ENCODE measurements around the gene RYR2. TPM values are rescaled to one million over a fixed set of nuclear protein-coding genes. Genes with fewer than 3 reads are reported as not detected.
"Not testable (repeated sequence)": the region's sequence is repeated elsewhere in the genome, so short reads cannot be mapped to it uniquely, and the experiment has no call there.

RYR2 gene
- total and polyA plus RNA-seq, 4 donors = 9.2 to 31.2 (median 17.3) TPM

- Histone ChIP-seq H3K36me3 (ENCODE audit: control insufficient read depth, insufficient read depth, low read length) (no peaks in the 10 kb centered on the region), H3K4me1 (ENCODE audit: control insufficient read depth, insufficient read depth, low read length) (no peaks in the 10 kb centered on the region), H3K27ac (ENCODE audit: low read depth, low read length) (no peak overlapping the region), H3K4me3 (ENCODE audit: low read depth, low read length) (no peak overlapping the region), H3K27me3 (ENCODE audit: control insufficient read depth, insufficient read depth, low read length) (no peaks in the 10 kb centered on the region), H3K9me3 (ENCODE audit: control insufficient read depth, insufficient read depth, low read length) (no peaks in the 10 kb centered on the region)
- WGBS (ENCODE audit: insufficient coverage) = no CpG with 5 or more reads among the region's 4 CpGs
- DNase-seq (ENCODE audit: low read depth in 4 of 6, low spot score in 6 of 6) = no peak
These were observed 311.9 kb downstream of the RYR2 start for GRCh38 chr1:237353918-237354317.

- H3K4me1 ChIP-seq (ENCODE audit: control insufficient read depth, insufficient read depth, low read length) = no peaks in the 10 kb centered on the region
- H3K36me3 ChIP-seq (ENCODE audit: control insufficient read depth, insufficient read depth, low read length) = no peaks in the 10 kb centered on the region
- no peak for DNase-seq (ENCODE audit: low read depth in 4 of 6, low spot score in 6 of 6)
- H3K9me3 ChIP-seq (ENCODE audit: control insufficient read depth, insufficient read depth, low read length) = no peaks in the 10 kb centered on the region
- no CpG with 5 or more reads among the region's 1 CpG for WGBS (ENCODE audit: insufficient coverage)
- H3K27ac ChIP-seq (ENCODE audit: low read depth, low read length) = no peak overlapping the region
- no peaks in the 10 kb centered on the region for H3K27me3 ChIP-seq (ENCODE audit: control insufficient read depth, insufficient read depth, low read length)
- no peak overlapping the region for H3K4me3 ChIP-seq (ENCODE audit: low read depth, low read length)
These were observed 313.0 kb downstream of the RYR2 start for GRCh38 chr1:237355022-237355421.

- H3K4me1 ChIP-seq (ENCODE audit: control insufficient read depth, insufficient read depth, low read length) = no peaks in the 10 kb centered on the region
- DNase-seq (ENCODE audit: low read depth in 4 of 6, low spot score in 6 of 6) = no peak
- H3K36me3 ChIP-seq (ENCODE audit: control insufficient read depth, insufficient read depth, low read length) = no peaks in the 10 kb centered on the region
- 89% methylated on average over 1 of the region's 1 CpG for WGBS (ENCODE audit: insufficient coverage)
- no peak overlapping the region for H3K27ac ChIP-seq (ENCODE audit: low read depth, low read length)
- H3K4me3 ChIP-seq (ENCODE audit: low read depth, low read length) = no peak overlapping the region
- no peaks in the 10 kb centered on the region for H3K27me3 ChIP-seq (ENCODE audit: control insufficient read depth, insufficient read depth, low read length)
- no peaks in the 10 kb centered on the region for H3K9me3 ChIP-seq (ENCODE audit: control insufficient read depth, insufficient read depth, low read length)
These were observed 316.6 kb downstream of the RYR2 start for GRCh38 chr1:237358555-237358954.

- Histone ChIP-seq H3K4me3 (ENCODE audit: low read depth, low read length) (no peak overlapping the region), H3K9me3 (ENCODE audit: control insufficient read depth, insufficient read depth, low read length) (no peaks in the 10 kb centered on the region), H3K27ac (ENCODE audit: low read depth, low read length) (no peak overlapping the region), H3K4me1 (ENCODE audit: control insufficient read depth, insufficient read depth, low read length) (no peaks in the 10 kb centered on the region), H3K27me3 (ENCODE audit: control insufficient read depth, insufficient read depth, low read length) (no peaks in the 10 kb centered on the region), H3K36me3 (ENCODE audit: control insufficient read depth, insufficient read depth, low read length) (no peaks in the 10 kb centered on the region)
- 86% methylated on average over 2 of the region's 2 CpGs for WGBS (ENCODE audit: insufficient coverage)
- DNase-seq (ENCODE audit: low read depth in 4 of 6, low spot score in 6 of 6) = no peak
These were observed 325.8 kb downstream of the RYR2 start for GRCh38 chr1:237367758-237368157.

- H3K27ac ChIP-seq (ENCODE audit: low read depth, low read length); H3K27me3 ChIP-seq (ENCODE audit: control insufficient read depth, insufficient read depth, low read length); H3K4me3 ChIP-seq (ENCODE audit: low read depth, low read length); H3K9me3 ChIP-seq (ENCODE audit: control insufficient read depth, insufficient read depth, low read length); DNase-seq (ENCODE audit: low read depth in 4 of 6, low spot score in 6 of 6); H3K36me3 ChIP-seq (ENCODE audit: control insufficient read depth, insufficient read depth, low read length); H3K4me1 ChIP-seq (ENCODE audit: control insufficient read depth, insufficient read depth, low read length): not testable (repeated sequence)
- no CpG with 5 or more reads among the region's 3 CpGs for WGBS (ENCODE audit: insufficient coverage)
These were observed 329.5 kb downstream of the RYR2 start for GRCh38 chr1:237371477-237371876.

GRCh38 chr1:237383791-237384190, 341.8 kb downstream of the RYR2 start:
- WGBS (ENCODE audit: insufficient coverage) = 84% methylated on average over 2 of the region's 3 CpGs
- no peaks in the 10 kb centered on the region for H3K27me3 ChIP-seq (ENCODE audit: control insufficient read depth, insufficient read depth, low read length)
- no peak overlapping the region for H3K4me3 ChIP-seq (ENCODE audit: low read depth, low read length)
- no peak overlapping the region for H3K27ac ChIP-seq (ENCODE audit: low read depth, low read length)
- peaks cover 2% of the 10 kb centered on the region for H3K9me3 ChIP-seq (ENCODE audit: control insufficient read depth, insufficient read depth, low read length)
- peak in 1 of 6 donors; percentile 13 for DNase-seq (ENCODE audit: low read depth in 4 of 6, low spot score in 6 of 6)
- H3K4me1 ChIP-seq (ENCODE audit: control insufficient read depth, insufficient read depth, low read length) = no peaks in the 10 kb centered on the region
- H3K36me3 ChIP-seq (ENCODE audit: control insufficient read depth, insufficient read depth, low read length) = no peaks in the 10 kb centered on the region

- Histone ChIP-seq H3K9me3 (ENCODE audit: control insufficient read depth, insufficient read depth, low read length) (peaks cover 2% of the 10 kb centered on the region), H3K4me3 (ENCODE audit: low read depth, low read length) (no peak overlapping the region), H3K4me1 (ENCODE audit: control insufficient read depth, insufficient read depth, low read length) (no peaks in the 10 kb centered on the region), H3K36me3 (ENCODE audit: control insufficient read depth, insufficient read depth, low read length) (no peaks in the 10 kb centered on the region), H3K27me3 (ENCODE audit: control insufficient read depth, insufficient read depth, low read length) (no peaks in the 10 kb centered on the region), H3K27ac (ENCODE audit: low read depth, low read length) (no peak overlapping the region)
- 57% methylated on average over 2 of the region's 6 CpGs for WGBS (ENCODE audit: insufficient coverage)
- DNase-seq (ENCODE audit: low read depth in 4 of 6, low spot score in 6 of 6) = no peak
These were observed 342.2 kb downstream of the RYR2 start for GRCh38 chr1:237384213-237384612.

GRCh38 chr1:237386362-237387143, 344.6 kb downstream of the RYR2 start:
- Histone ChIP-seq H3K27ac (ENCODE audit: low read depth, low read length) (no peak overlapping the region), H3K27me3 (ENCODE audit: control insufficient read depth, insufficient read depth, low read length) (no peaks in the 10 kb centered on the region), H3K4me1 (ENCODE audit: control insufficient read depth, insufficient read depth, low read length) (no peaks in the 10 kb centered on the region), H3K4me3 (ENCODE audit: low read depth, low read length) (no peak overlapping the region), H3K9me3 (ENCODE audit: control insufficient read depth, insufficient read depth, low read length) (peaks cover 2% of the 10 kb centered on the region), H3K36me3 (ENCODE audit: control insufficient read depth, insufficient read depth, low read length) (no peaks in the 10 kb centered on the region)
- peak in 2 of 6 donors; percentile 52 to 56 for DNase-seq (ENCODE audit: low read depth in 4 of 6, low spot score in 6 of 6)
- 86% methylated on average over 3 of the region's 8 CpGs for WGBS (ENCODE audit: insufficient coverage)

- DNase-seq (ENCODE audit: low read depth in 4 of 6, low spot score in 6 of 6) = no peak
- H3K27ac ChIP-seq (ENCODE audit: low read depth, low read length) = no peak overlapping the region
- 93% methylated on average over 4 of the region's 5 CpGs for WGBS (ENCODE audit: insufficient coverage)
These were observed 345.1 kb downstream of the RYR2 start for GRCh38 chr1:237387144-237387505.

GRCh38 chr1:237390823-237391222, 348.8 kb downstream of the RYR2 start:
- Histone ChIP-seq H3K4me1 (ENCODE audit: control insufficient read depth, insufficient read depth, low read length) (no peaks in the 10 kb centered on the region), H3K4me3 (ENCODE audit: low read depth, low read length) (no peak overlapping the region), H3K36me3 (ENCODE audit: control insufficient read depth, insufficient read depth, low read length) (no peaks in the 10 kb centered on the region), H3K27ac (ENCODE audit: low read depth, low read length) (no peak overlapping the region), H3K27me3 (ENCODE audit: control insufficient read depth, insufficient read depth, low read length) (no peaks in the 10 kb centered on the region), H3K9me3 (ENCODE audit: control insufficient read depth, insufficient read depth, low read length) (peaks cover 2% of the 10 kb centered on the region)
- DNase-seq (ENCODE audit: low read depth in 4 of 6, low spot score in 6 of 6) = no peak
- no CpG with 5 or more reads among the region's 3 CpGs for WGBS (ENCODE audit: insufficient coverage)

More at GRCh38 chr1:237387144-237387505, 345.1 kb downstream of the RYR2 start:
- peaks cover 2% of the 10 kb centered on the region for H3K9me3 ChIP-seq (ENCODE audit: control insufficient read depth, insufficient read depth, low read length)
- no peaks in the 10 kb centered on the region for H3K36me3 ChIP-seq (ENCODE audit: control insufficient read depth, insufficient read depth, low read length)
- no peaks in the 10 kb centered on the region for H3K4me1 ChIP-seq (ENCODE audit: control insufficient read depth, insufficient read depth, low read length)
- H3K27me3 ChIP-seq (ENCODE audit: control insufficient read depth, insufficient read depth, low read length) = no peaks in the 10 kb centered on the region
- no peak overlapping the region for H3K4me3 ChIP-seq (ENCODE audit: low read depth, low read length)
